Measurements from ENCODE around the gene LYZL4. TPM values are rescaled to one million over a fixed set of nuclear protein-coding genes. Genes with fewer than 3 reads are reported as not detected.
A peak's percentile ranks its signal among the peaks of the same experiment; 100 is the strongest.

Gene LYZL4
- total RNA-seq, 2 donors from 2014 or later = not detected

DNA sequence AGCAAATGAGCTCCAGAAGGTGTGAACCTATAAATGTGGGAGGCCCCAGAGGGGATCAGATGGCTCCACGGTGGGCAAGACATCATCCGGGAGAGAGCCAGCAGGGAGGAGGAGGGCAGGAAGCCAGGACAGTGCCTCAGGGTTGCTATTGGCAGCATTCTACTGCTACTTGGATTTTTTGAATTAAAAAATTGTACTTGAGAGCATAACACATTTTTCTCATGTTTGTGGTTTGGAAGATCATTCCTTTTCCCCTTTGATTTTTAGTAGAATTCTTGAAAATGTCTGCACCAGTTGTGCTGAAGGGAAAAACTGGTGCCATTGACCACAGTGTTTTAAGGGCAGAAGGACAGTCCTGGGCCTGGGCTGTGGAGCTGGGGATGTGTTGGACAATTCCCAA lies 59.2 kb downstream of the LYZL4 start:
- H3K36me3 Mint-ChIP-seq = no peaks in the 10 kb centered on the region
- peaks cover 0 to 10% of the 10 kb centered on the region in 2 donors for H3K9me3 Mint-ChIP-seq
- no peak overlapping the region for H3K27ac Mint-ChIP-seq
- no peak for DNase-seq (ENCODE audit: low spot score in 2 of 2)
- ATAC-seq = no peak

DNA sequence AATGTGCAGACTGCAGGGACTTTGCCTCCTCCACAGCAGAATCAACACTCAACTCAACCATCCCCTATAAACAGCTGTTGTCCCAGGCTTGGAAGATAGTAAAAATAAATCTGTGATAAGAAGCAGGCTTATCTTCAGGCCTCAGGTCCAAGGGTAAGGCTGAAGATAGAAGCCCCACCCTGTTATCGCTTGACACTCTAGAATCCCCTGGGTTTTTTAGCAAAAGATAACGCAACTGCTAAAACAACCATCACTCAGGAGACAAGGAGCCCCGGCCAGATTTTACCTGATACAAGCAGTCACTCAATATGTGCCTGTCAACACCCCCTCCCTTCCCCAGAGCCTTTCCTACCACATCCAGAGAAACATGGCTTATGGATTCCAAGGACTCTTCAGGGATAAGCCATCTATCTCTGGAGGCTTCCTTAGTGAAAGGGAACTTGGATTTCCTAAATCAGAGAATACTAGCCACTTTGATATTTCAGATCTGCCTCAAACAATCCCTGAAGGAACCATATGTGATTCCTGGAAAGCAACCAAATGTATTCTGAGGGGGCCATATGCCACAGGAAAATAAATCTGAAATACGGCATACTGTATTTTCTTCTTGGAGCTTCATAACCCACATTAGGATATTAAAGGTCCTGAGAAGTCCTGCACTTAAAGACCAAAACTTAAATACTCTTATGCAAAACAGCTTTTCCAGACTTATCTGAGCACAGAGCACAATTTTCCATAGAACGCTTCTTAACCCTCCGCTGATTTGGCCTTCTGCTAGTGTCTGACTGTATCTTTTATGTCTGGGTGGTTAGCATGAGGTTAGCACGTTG lies 60.4 kb downstream of the LYZL4 start:
- no peak for DNase-seq (ENCODE audit: low spot score in 2 of 2)
- Mint-ChIP-seq H3K36me3 (peaks cover 0 to 2% of the 10 kb centered on the region in 2 donors), H3K9me3 (peaks cover 0 to 16% of the 10 kb centered on the region in 2 donors), H3K27ac (no peak overlapping the region)
- ATAC-seq = no peak

DNA sequence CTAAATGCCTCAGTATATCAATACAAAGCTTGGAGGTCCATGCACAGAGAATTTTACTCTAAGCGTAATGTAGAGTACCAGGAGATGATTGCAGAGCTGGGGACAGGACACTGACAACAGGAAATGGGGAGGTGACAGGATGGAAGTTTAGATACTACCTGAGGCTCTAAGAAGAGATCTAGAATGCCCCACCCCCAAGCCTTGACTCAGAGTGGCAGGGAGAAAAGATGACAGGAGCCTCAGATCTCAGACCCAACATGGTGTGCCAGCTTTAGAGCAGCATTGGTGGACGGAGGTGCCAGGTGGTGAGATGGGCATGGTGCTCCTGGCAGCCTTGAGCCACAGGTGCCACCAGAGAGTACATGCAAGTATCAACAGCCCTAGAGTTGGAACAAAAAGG lies 62.5 kb downstream of the LYZL4 start:
- H3K36me3 Mint-ChIP-seq = peaks cover 0 to 4% of the 10 kb centered on the region in 2 donors
- no peak for DNase-seq (ENCODE audit: low spot score in 2 of 2)
- peak overlapping the region in 1 of 2 donors; percentile 9 for H3K27ac Mint-ChIP-seq
- peaks cover 0 to 24% of the 10 kb centered on the region in 2 donors for H3K9me3 Mint-ChIP-seq
- peak in 1 of 2 donors; percentile 32 for ATAC-seq

Other genes with a start within 250 kb of the LYZL4 start
- gene CCK, start 144.4 kb downstream of the LYZL4 start, total RNA-seq = not detected
- 1 to 10 TPM; 5.2 to 7.0 TPM for gene VIPR1, start 92.0 kb upstream of the LYZL4 start, total RNA-seq
- gene SEC22C, start 171.4 kb upstream of the LYZL4 start, total RNA-seq = 10 to 100 TPM; 37.6 to 42.3 TPM
- 10 to 100 TPM; 47.7 to 58.3 TPM for gene SS18L2, start 180.2 kb upstream of the LYZL4 start, total RNA-seq
- gene NKTR, start 190.1 kb upstream of the LYZL4 start, total RNA-seq = 100 to 1,000 TPM in 1 of 2 donors, 10 to 100 TPM in 1; 97.7 to 157 TPM
- 1 to 10 TPM in 1 of 2 donors, under 1 TPM in 1; 0.34 to 1.8 TPM for gene ZBTB47, start 243.1 kb upstream of the LYZL4 start, total RNA-seq

All from activated naive CD4-positive, alpha-beta T cell treated with anti-CD3 and anti-CD28 coated beads, Interleukin-2, amount 50 U/mL, for 72 hours (primary cell).